GM18526 (cell line): Measurements from ENCODE around the gene MAGI2.

Source experiments
- POLR2A ChIP-seq: IDR thresholded peaks from 3 replicates; pipeline ENCODE4 v1.6.1; 2011; ENCODE audit not compliant: insufficient read length; ENCODE audit errors: extremely low read depth

The MAGI2 gene

GRCh38 chr7:78845155-78845554 is 608.3 kb downstream of the MAGI2 start:
- TF ChIP-seq POLR2A: no peak

- TF ChIP-seq POLR2A: no peak
Measured at GRCh38 chr7:78842068-78842467, 611.4 kb downstream of the MAGI2 start.

- TF ChIP-seq POLR2A: no peak
Measured at GRCh38 chr7:78835897-78836296, 617.6 kb downstream of the MAGI2 start.

GRCh38 chr7:78828317-78828716 is 625.1 kb downstream of the MAGI2 start:
- no peak for TF ChIP-seq POLR2A

- TF ChIP-seq POLR2A: no peak
Measured at GRCh38 chr7:78803501-78804127, 649.9 kb downstream of the MAGI2 start.

- TF ChIP-seq POLR2A: no peak
Measured at GRCh38 chr7:78794101-78794500, 659.4 kb downstream of the MAGI2 start.

GRCh38 chr7:78792624-78793023 is 660.8 kb downstream of the MAGI2 start:
- no peak for TF ChIP-seq POLR2A

- TF ChIP-seq POLR2A: no peak
Measured at GRCh38 chr7:78792006-78792405, 661.5 kb downstream of the MAGI2 start.

GRCh38 chr7:78788464-78788863 is 665.0 kb downstream of the MAGI2 start:
- no peak for TF ChIP-seq POLR2A

GRCh38 chr7:78787854-78788253 is 665.6 kb downstream of the MAGI2 start:
- no peak for TF ChIP-seq POLR2A

- TF ChIP-seq POLR2A: no peak
Measured at GRCh38 chr7:78786055-78786454, 667.4 kb downstream of the MAGI2 start.

GRCh38 chr7:78783179-78783962 is 670.1 kb downstream of the MAGI2 start:
- TF ChIP-seq POLR2A: no peak

GRCh38 chr7:78780560-78780959 is 672.9 kb downstream of the MAGI2 start:
- no peak for TF ChIP-seq POLR2A

GRCh38 chr7:78779788-78780187 is 673.7 kb downstream of the MAGI2 start:
- TF ChIP-seq POLR2A: no peak

- TF ChIP-seq POLR2A: no peak
Measured at GRCh38 chr7:78777829-78778228, 675.6 kb downstream of the MAGI2 start.

GRCh38 chr7:78770422-78771410 is 682.8 kb downstream of the MAGI2 start:
- TF ChIP-seq POLR2A: no peak

- TF ChIP-seq POLR2A: no peak
Measured at GRCh38 chr7:78769481-78770101, 683.9 kb downstream of the MAGI2 start.
